Sigmoid colon (tissue), 4 donors: ENCODE results near the gene BORCS5.

ENCODE experiments used
- EP300 ChIP-seq, 4 donors: sonication (generic); formaldehyde crosslinking; IDR thresholded peaks; one replicate each; pipeline ENCODE4 v1.6.1; 2017; ENCODE audit warnings: antibody characterized with exemption in 4 of 4
- POLR2A ChIP-seq, 2 donors: fragments of 450-650 bp; IDR thresholded peaks; one replicate each; pipeline ENCODE4 v1.6.1; 2016; ENCODE audit warnings: antibody characterized with exemption in 2 of 2, mild to moderate bottlenecking in 2 of 2, moderate library complexity in 2 of 2
- TF ChIP-seq, protein P1 (sequence below), 4 experiments: fragments of 450-650 bp in 3 of 4; fragments of 200-600 bp in 1 of 4; IDR thresholded peaks; one replicate each; pipeline ENCODE4 v1.5.1; 2016 to 2019; ENCODE audit warnings: antibody characterized with exemption in 4 of 4, mild to moderate bottlenecking in 3 of 4, moderate library complexity in 2 of 4

DNA sequence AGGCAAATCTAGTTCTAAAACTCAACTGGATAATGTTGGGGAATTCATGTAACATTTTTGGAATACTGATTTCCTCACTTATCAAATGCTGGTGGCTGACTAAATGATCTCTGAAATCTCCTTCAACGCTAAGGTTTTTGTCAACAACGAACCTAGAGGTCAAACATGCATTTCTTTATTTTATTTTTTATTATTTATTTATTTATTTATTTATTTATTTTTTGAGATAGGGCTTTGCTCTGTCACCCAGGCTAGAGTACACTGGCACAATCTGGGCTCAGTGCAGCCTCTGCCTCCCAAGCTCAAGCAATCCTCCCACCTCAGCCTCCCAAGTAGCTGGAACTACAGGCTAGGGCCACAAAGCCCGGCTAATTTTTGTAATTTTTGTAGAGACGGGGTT, 141.3 kb downstream of the BORCS5 start:
- TF ChIP-seq, protein P1, sequence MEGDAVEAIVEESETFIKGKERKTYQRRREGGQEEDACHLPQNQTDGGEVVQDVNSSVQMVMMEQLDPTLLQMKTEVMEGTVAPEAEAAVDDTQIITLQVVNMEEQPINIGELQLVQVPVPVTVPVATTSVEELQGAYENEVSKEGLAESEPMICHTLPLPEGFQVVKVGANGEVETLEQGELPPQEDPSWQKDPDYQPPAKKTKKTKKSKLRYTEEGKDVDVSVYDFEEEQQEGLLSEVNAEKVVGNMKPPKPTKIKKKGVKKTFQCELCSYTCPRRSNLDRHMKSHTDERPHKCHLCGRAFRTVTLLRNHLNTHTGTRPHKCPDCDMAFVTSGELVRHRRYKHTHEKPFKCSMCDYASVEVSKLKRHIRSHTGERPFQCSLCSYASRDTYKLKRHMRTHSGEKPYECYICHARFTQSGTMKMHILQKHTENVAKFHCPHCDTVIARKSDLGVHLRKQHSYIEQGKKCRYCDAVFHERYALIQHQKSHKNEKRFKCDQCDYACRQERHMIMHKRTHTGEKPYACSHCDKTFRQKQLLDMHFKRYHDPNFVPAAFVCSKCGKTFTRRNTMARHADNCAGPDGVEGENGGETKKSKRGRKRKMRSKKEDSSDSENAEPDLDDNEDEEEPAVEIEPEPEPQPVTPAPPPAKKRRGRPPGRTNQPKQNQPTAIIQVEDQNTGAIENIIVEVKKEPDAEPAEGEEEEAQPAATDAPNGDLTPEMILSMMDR (IDR thresholded peaks at IDR 0.05), result no peak
- TF ChIP-seq EP300 (IDR thresholded peaks at IDR 0.05) (no peak), POLR2A (IDR thresholded peaks at IDR 0.05) (no peak)
